ENCODE data around the gene AXIN2.

Gene AXIN2

GRCh38 chr17:65553646-65554552 lies 7.5 kb downstream of the AXIN2 start:
- DNase-seq = no peak

DNA sequence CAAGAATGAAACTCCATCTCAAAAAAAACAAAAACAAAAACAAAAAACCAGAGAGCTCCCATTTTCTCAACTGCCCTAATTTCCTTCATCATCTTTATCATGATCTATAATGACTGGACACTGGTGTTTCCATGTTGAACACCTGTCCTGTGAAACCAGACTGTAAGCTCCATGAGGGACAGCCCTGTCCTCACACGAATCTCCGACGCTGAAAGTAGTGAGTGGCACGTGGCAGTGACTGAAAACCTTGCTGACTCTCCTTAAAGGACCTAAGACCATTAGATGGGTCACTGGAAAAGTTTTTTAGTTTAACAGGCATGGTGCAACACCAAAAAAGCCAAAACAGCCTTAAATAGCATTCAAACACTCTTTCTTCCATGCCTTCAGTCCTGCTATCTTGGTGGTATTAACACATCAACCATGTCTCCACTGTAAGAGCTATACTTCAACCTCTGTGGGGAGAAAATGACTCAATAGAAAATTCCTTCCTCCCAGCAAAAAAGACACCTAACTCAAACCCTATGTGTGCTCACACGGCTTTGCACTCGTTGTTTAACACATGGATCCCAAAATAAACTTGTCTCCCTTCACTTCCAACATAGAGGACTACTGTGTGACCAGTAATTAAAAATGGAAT lies 8.3 kb downstream of the AXIN2 start:
- DNase-seq = no peak

DNA sequence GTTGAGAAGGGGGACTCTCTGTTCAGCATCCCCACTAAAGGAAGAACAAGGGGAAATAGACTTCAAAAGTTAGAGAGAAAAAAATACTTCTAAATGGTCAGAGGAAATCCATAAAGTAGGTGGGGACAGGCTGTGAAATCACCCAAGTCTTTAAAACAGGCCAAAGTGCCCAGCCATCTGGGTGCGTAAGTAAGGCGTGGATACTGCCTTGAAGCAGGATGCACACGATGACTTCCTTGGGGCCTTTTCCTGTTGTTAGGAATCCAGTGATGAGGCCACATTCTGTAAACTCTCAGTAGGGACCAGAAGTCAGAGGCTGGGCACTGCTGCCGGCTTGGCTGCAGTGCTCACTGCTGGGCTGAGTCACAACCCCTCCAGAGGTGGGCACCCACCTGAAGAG lies 9.2 kb downstream of the AXIN2 start:
- no peak for DNase-seq

GRCh38 chr17:65551267-65552040 lies 10.0 kb downstream of the AXIN2 start:
- DNase-seq = no peak

- DNase-seq = no peak
These were observed 10.7 kb downstream of the AXIN2 start for GRCh38 chr17:65550758-65551157.

- DNase-seq = no peak
These were observed 11.3 kb downstream of the AXIN2 start for GRCh38 chr17:65550075-65550662.

- DNase-seq = no peak
These were observed 13.0 kb downstream of the AXIN2 start for GRCh38 chr17:65548269-65548969.

DNA sequence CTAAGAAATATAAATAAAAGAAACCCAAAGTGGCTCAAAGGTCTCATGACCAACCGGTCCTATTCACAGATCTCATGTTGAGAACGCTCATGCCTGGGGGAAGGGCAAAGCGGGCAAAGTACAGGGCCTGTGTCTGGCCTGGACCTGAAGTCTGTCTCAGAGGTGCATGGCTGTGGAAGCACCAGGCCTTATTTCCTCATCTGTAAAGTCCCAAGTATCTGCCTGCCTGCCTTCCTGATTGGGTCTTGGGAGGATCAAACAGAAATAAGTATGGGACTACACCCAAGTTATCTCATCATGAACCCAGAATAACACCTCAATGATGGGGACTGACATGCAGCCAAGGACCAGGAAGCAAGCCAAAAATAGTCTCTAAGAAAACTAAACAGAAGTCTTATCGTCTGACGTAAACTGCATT lies 14.2 kb downstream of the AXIN2 start:
- DNase-seq = no peak

- DNase-seq = no peak
These were observed 14.9 kb downstream of the AXIN2 start for GRCh38 chr17:65546579-65546978.

DNA sequence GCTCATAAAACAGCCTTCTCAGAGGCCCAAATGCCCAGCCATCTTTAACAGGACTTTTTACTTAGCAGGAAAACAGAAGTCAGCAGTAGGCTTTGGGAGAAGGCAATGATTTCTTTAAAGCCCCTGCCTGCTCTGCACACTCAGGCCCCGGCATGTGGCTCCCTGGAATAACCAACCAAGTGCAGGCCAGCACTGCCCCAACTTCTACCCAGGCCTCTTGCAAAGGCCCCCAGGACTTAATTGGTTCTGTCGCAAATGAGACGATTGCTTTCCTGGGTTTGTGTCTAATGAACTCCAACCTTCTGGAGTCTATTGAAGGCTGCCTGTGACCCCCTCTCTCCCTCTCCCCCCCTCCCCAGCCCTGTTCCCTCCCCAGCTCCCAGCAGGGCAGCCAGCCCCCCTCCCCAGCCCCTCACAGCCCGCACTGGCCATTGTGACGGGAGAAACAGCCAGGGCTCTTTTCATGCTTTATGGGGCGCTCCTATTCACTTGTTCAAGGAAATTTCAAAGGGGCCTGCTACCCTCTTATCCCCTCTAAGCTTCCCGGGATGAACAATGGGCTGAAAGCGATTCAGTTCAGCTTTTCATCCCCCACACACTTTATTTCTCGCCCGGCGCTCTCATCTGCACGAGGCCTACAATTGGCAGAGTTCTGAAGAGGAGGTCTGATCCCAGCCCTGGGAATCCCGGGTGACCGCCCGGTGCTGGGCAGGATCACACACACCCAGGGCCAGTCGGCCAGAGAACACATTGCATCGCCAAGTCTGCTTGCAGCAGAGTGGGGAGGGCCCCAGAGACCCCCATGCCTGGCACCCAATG lies 15.5 kb downstream of the AXIN2 start:
- DNase-seq = no peak

- DNase-seq = no peak
These were observed 16.8 kb downstream of the AXIN2 start for GRCh38 chr17:65544672-65545071.

- no peak for DNase-seq
These were observed 18.8 kb downstream of the AXIN2 start for GRCh38 chr17:65542610-65543009.

DNA sequence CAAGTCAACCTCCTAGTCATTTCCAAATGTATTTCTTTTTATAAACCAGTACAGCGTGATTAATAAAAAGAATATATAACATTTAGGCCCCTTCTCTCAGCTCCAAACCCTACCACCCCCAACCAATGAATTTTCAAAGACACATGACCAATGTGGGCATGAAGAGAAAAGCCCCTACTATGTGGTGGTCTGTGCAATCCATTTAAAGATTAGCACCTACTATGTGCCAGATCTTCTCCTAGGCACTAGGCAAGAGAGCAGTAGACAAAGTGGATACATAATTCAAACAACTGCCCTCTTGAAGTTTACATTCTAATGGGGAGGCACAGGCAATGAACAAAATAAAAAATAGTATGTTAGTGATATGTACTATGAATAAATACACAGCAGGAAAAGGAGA lies 19.4 kb downstream of the AXIN2 start:
- DNase-seq = no peak

GRCh38 chr17:65541453-65541852 lies 20.0 kb downstream of the AXIN2 start:
- no peak for DNase-seq

- no peak for DNase-seq
These were observed 21.7 kb downstream of the AXIN2 start for GRCh38 chr17:65539630-65540266.

GRCh38 chr17:65538675-65539529 lies 22.5 kb downstream of the AXIN2 start:
- no peak for DNase-seq

DNA sequence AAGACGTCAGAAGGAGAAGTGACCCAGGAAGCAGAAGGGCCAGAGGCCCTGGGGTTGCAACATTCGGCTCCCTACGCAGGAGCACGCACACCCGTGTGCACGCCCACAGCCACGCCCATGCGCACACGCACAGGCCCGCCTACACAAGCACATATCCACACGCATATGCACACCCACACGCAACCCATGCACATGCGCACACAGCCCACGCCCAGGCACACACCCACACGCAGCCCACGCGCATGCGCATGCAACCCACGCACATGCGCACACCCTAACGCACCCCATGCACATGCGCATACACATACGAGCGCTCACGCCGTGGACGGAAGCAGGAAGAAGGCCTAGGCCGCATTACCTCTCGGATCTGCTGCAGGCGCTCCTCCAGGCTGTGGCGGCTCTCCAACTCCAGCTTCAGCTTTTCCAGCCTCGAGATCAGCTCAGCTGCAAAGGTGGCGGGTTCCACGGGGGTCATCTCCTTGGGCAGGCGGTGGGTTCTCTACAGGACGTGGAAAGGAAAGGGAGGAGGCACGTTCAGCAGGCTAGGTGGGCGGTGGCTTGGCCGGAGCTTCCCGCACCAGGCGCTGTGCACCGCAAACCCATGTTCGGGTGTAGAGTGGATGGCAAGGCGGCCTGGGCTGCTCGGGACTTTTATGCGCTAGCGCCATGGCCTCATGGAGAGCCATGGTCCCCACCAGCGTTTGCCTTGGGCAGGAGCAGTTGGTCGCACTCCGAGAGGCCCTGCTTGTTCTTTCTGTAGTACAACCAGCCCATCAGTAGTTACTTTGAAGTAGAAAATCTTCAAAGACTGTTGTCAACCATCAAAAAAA lies 23.4 kb downstream of the AXIN2 start:
- no peak for DNase-seq

DNA sequence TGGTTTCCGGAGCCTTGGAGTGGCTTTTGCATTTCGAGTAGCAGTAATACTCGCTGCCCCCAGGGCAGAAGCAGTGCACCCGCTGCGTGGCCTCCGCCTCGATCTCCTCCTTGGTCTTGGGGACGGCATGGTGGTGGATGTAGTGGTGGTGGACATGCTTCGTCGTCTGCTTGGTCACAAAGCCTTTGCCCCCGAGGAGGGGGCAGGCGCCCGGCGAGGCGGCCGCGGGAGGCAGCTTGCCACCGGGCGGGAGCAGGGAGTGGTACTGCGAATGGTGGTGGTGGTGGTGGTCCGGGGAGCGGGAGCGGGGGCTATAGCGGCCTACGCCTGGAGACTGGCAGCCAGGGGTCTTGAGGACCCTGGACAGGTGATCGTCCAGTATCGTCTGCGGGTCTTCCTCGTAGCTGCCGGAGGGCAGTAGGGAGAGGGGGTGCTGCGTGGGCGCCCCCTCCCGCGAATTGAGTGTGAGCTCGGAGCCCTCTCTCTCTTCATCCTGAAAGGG lies 24.1 kb downstream of the AXIN2 start:
- DNase-seq = no peak
